ENCODE measurements around the gene CD48. TPM values are rescaled to one million over a fixed set of nuclear protein-coding genes. Genes with fewer than 3 reads are reported as not detected.

CD48 gene
- polyA plus RNA-seq, 3 donors: 356 to 688 (median 363) TPM

- peak overlapping the region; percentile 84 for H3K9ac ChIP-seq (ENCODE audit: insufficient read depth, low read length, poor library complexity, severe bottlenecking)
- H3K79me2 ChIP-seq (ENCODE audit: insufficient read depth, low read length): peaks cover 73% of the 10 kb centered on the region
- no peaks in the 10 kb centered on the region for H3K9me3 ChIP-seq (replicated peaks in 1 of 2; ENCODE audit: control insufficient read depth in 1 of 2, insufficient read depth in 1 of 2, low read length in 2 of 2)
- H3K4me1 Mint-ChIP-seq: peaks cover 21% of the 10 kb centered on the region
- no peak overlapping the region for H2AFZ ChIP-seq (ENCODE audit: insufficient read depth, low read depth, low read length, poor library complexity, severe bottlenecking)
- H3K27ac ChIP-seq (ENCODE audit: low read depth in 1 of 2, low read length in 2 of 2): peak overlapping the region; percentile 85 to 98
- H3K27me3 Mint-ChIP-seq (ENCODE audit: low read depth in 3 of 3): no peaks in the 10 kb centered on the region
- peaks cover 0 to 13% of the 10 kb centered on the region in 2 donors for H3K36me3 Mint-ChIP-seq
- H3K4me3 Mint-ChIP-seq: no peak overlapping the region
- no CpG with 5 or more reads among the region's 1 CpG for WGBS (ENCODE audit: insufficient coverage)
- H3K9me3 Mint-ChIP-seq: no peaks in the 10 kb centered on the region
- no peaks in the 10 kb centered on the region for H3K36me3 ChIP-seq (replicated peaks in 1 of 2; ENCODE audit: control insufficient read depth in 1 of 2, insufficient read depth in 2 of 2, low read length in 2 of 2)
- H3K4me1 ChIP-seq (ENCODE audit: control insufficient read depth in 1 of 2, insufficient read depth in 2 of 2, low read length in 2 of 2): peaks cover 75 to 88% of the 10 kb centered on the region in 2 donors
- intact Hi-C loops (cut with micrococcal nuclease): loop anchor here in 1 of 2 donors (5.0 to 10.0 kb wide), 2 partner anchors 33 to 85 kb away; partner anchors contain the start of gene LY9
- H3K4me3 ChIP-seq (replicated peaks in 1 of 3; ENCODE audit: low read depth in 2 of 3, low read length in 3 of 3): peak overlapping the region; percentile 70 to 99 (median 94)
- no peak for TF ChIP-seq CTCF (IDR thresholded peaks at IDR 0.05)
- no peak for DNase-seq
- H3K27ac Mint-ChIP-seq: no peak overlapping the region
- no peaks in the 10 kb centered on the region for H3K27me3 ChIP-seq (ENCODE audit: control insufficient read depth in 2 of 2, insufficient read depth in 2 of 2, low read length in 2 of 2)
- H4K20me1 ChIP-seq (ENCODE audit: insufficient read depth, low read length): peaks cover 24% of the 10 kb centered on the region
- peak overlapping the region; percentile 94 for H3K4me2 ChIP-seq (replicated peaks; ENCODE audit: extremely low read depth, low read length, poor library complexity, severe bottlenecking)
These were observed 1.9 kb downstream of the CD48 start for GRCh38 chr1:160709715-160710114.

- H3K36me3 Mint-ChIP-seq: peaks cover 3 to 15% of the 10 kb centered on the region in 2 donors
- Histone ChIP-seq H3K4me3 (replicated peaks in 1 of 3; ENCODE audit: low read depth in 2 of 3, low read length in 3 of 3) (peak overlapping the region; percentile 70 to 99 (median 94)), H3K27ac (ENCODE audit: low read depth in 1 of 2, low read length in 2 of 2) (peak overlapping the region; percentile 85 to 98), H3K79me2 (ENCODE audit: insufficient read depth, low read length) (peaks cover 79% of the 10 kb centered on the region), H3K27me3 (ENCODE audit: control insufficient read depth in 2 of 2, insufficient read depth in 2 of 2, low read length in 2 of 2) (no peaks in the 10 kb centered on the region), H3K9ac (ENCODE audit: insufficient read depth, low read length, poor library complexity, severe bottlenecking) (peak overlapping the region; percentile 84), H3K4me2 (replicated peaks; ENCODE audit: extremely low read depth, low read length, poor library complexity, severe bottlenecking) (peak overlapping the region; percentile 94), H2AFZ (ENCODE audit: insufficient read depth, low read depth, low read length, poor library complexity, severe bottlenecking) (no peak overlapping the region), H3K4me1 (ENCODE audit: control insufficient read depth in 1 of 2, insufficient read depth in 2 of 2, low read length in 2 of 2) (peaks cover 83 to 93% of the 10 kb centered on the region in 2 donors), H3K36me3 (replicated peaks in 1 of 2; ENCODE audit: control insufficient read depth in 1 of 2, insufficient read depth in 2 of 2, low read length in 2 of 2) (peaks cover under 1% of the 10 kb centered on the region in 2 donors), H4K20me1 (ENCODE audit: insufficient read depth, low read length) (peaks cover 31% of the 10 kb centered on the region), H3K9me3 (replicated peaks in 1 of 2; ENCODE audit: control insufficient read depth in 1 of 2, insufficient read depth in 1 of 2, low read length in 2 of 2) (no peaks in the 10 kb centered on the region)
- H3K4me1 Mint-ChIP-seq: peaks cover 18% of the 10 kb centered on the region
- H3K27ac Mint-ChIP-seq: no peak overlapping the region
- intact Hi-C loops (cut with micrococcal nuclease): loop anchor here in 1 of 2 donors (5.0 to 10.0 kb wide), 2 partner anchors 34 to 86 kb away; partner anchors contain the start of gene LY9
- no peaks in the 10 kb centered on the region for H3K27me3 Mint-ChIP-seq (ENCODE audit: low read depth in 3 of 3)
- no peak for TF ChIP-seq CTCF (IDR thresholded peaks at IDR 0.05)
- 71% methylated on average over 3 of the region's 4 CpGs for WGBS (ENCODE audit: insufficient coverage)
- H3K9me3 Mint-ChIP-seq: no peaks in the 10 kb centered on the region
- no peak overlapping the region for H3K4me3 Mint-ChIP-seq
- DNase-seq: no peak
These were observed 2.8 kb downstream of the CD48 start for GRCh38 chr1:160708801-160709200.

Data from CD14-positive monocyte (primary cell).